Gastrocnemius medialis (tissue), 4 donors: ENCODE data around the gene LRRC28.

Experiments used
- POLR2A ChIP-seq, 2 donors: fragments of 450-650 bp; IDR thresholded peaks; one replicate each; pipeline ENCODE4 v1.6.1; 2017; ENCODE audit warnings: antibody characterized with exemption in 2 of 2, mild to moderate bottlenecking in 2 of 2, moderate library complexity in 2 of 2
- TF ChIP-seq, protein P1 (sequence below), 5 experiments: fragments of 450-650 bp in 3 of 5; fragments of 200-600 bp in 2 of 5; sonication (generic) in 2 of 5; IDR thresholded peaks in 4 of 5; conservative IDR thresholded peaks in 1 of 5; 1 replicate in 4 of 5; 2 replicates in 1 of 5; pipeline ENCODE4 v1.5.1; 2016 to 2019; ENCODE audit warnings: antibody characterized with exemption in 5 of 5, mild to moderate bottlenecking in 3 of 5, moderate library complexity in 3 of 5

DNA sequence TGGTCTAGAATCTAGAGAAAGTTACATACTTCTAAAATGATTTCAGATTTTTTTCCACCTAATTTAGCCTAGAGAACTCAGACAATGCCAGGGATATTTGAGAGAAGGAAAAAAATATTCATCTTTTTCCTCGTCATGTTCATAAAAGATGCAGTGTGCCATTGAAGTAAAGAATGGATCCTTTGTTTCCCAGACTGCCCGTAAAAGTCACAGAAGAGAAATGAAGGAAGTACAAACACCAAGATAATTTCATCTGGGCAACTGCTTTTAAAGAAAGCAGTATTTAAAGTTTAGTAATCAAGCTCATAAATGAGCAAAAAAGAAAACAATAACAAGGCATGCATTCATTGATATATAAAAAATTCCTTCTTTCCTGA is 49.1 kb upstream of the LRRC28 start:
- TF ChIP-seq, protein P1, sequence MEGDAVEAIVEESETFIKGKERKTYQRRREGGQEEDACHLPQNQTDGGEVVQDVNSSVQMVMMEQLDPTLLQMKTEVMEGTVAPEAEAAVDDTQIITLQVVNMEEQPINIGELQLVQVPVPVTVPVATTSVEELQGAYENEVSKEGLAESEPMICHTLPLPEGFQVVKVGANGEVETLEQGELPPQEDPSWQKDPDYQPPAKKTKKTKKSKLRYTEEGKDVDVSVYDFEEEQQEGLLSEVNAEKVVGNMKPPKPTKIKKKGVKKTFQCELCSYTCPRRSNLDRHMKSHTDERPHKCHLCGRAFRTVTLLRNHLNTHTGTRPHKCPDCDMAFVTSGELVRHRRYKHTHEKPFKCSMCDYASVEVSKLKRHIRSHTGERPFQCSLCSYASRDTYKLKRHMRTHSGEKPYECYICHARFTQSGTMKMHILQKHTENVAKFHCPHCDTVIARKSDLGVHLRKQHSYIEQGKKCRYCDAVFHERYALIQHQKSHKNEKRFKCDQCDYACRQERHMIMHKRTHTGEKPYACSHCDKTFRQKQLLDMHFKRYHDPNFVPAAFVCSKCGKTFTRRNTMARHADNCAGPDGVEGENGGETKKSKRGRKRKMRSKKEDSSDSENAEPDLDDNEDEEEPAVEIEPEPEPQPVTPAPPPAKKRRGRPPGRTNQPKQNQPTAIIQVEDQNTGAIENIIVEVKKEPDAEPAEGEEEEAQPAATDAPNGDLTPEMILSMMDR (IDR thresholded peaks at IDR 0.05 in 4 of 5, conservative IDR thresholded peaks at IDR 0.05 in 1 of 5), result no peak
- no peak for TF ChIP-seq POLR2A (IDR thresholded peaks at IDR 0.05)
